ENCODE results near the gene KIF3A.

Gene KIF3A

GRCh38 chr5:132677682-132678400 lies 59.5 kb downstream of the KIF3A start:
- TF ChIP-seq CTCF (conservative IDR thresholded peaks at IDR 0.05; ENCODE audit: control insufficient read depth, insufficient read depth, low read depth, low read length): no peak
- H3K4me3 ChIP-seq (ENCODE audit: control insufficient read depth, low read depth, low read length): no peak overlapping the region
- no peak for DNase-seq (ENCODE audit: low read depth)

GRCh38 chr5:132677191-132677590 lies 60.2 kb downstream of the KIF3A start:
- TF ChIP-seq CTCF (conservative IDR thresholded peaks at IDR 0.05; ENCODE audit: control insufficient read depth, insufficient read depth, low read depth, low read length): peak; percentile 48
- DNase-seq (ENCODE audit: low read depth): peak; percentile 88
- H3K4me3 ChIP-seq (ENCODE audit: control insufficient read depth, low read depth, low read length): no peak overlapping the region

GRCh38 chr5:132675936-132676689 lies 61.2 kb downstream of the KIF3A start:
- no peak overlapping the region for H3K4me3 ChIP-seq (ENCODE audit: control insufficient read depth, low read depth, low read length)
- DNase-seq (ENCODE audit: low read depth): no peak
- no peak for TF ChIP-seq CTCF (conservative IDR thresholded peaks at IDR 0.05; ENCODE audit: control insufficient read depth, insufficient read depth, low read depth, low read length)

DNA sequence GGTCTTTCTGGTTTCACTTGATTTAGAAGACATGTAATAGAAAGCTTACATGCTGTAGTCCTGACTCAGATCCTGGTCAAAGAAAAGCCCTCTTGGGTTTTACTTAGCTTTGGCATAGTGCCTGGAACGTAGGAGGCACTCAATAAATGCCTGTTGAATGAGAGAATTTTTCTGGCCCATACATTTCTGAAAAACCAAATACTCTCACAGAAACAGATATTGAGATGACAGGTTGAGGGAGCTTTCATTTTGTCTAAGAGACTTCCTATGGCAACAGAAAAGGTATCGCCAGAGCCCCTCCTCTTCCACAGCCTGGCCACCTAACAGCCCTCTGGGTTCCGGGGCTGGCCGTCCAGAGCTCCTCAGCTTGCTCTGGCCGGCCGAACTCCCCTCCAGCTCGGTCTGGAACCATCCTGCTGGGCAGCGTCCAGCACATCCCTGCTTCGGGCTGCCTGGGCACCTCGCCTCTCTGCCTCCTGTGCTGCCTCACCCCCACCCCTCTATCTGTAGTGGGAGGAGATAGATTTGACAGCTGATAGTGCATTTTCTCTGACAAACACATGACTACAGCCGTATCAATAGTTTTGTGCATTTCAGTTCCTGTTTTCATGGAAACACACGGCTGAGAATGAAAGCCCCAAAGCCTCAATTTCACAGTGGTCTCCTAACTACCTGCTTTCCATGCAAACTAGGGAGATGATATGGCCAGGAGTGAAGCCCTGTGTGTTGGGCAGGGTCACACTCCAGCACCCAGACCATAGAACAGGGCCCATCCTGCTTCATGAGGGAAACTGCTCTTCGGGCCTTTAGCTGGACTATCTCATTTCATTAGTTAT lies 62.5 kb downstream of the KIF3A start:
- peak overlapping the region; percentile 7 for H3K4me3 ChIP-seq (ENCODE audit: control insufficient read depth, low read depth, low read length)
- DNase-seq (ENCODE audit: low read depth): peak; percentile 96
- TF ChIP-seq CTCF (conservative IDR thresholded peaks at IDR 0.05; ENCODE audit: control insufficient read depth, insufficient read depth, low read depth, low read length): no peak

DNA sequence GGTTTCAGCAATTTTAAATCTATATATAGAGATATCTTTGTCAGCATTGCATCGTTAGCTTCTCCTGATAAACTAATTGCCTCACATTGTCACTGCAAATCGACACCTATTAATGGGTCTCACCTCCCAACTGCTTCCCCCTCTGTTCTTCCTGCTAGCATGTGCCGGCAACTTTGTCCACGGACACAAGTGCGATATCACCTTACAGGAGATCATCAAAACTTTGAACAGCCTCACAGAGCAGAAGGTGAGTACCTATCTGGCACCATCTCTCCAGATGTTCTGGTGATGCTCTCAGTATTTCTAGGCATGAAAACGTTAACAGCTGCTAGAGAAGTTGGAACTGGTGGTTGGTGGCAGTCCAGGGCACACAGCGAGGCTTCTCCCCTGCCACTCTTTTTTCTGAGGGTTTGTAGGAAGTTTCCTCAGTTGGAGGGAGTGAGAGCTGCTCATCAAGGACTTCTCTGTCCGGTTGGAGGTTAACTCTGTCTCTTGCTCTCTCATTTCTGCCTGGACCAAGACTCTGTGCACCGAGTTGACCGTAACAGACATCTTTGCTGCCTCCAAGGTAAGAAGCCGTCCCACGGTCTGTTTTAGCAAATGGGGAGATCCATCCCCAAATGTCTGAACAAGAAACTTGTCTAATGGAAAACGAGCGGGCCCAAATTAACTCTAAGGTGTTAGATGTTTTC lies 63.3 kb downstream of the KIF3A start, which contains the start of gene IL4:
IL4 (plus strand) TSS at position 51 of the 692 bp plus-strand sequence; CDS start at position 113, 62 bp downstream.
- TF ChIP-seq CTCF (conservative IDR thresholded peaks at IDR 0.05; ENCODE audit: control insufficient read depth, insufficient read depth, low read depth, low read length): no peak
- DNase-seq (ENCODE audit: low read depth): no peak
- H3K4me3 ChIP-seq (ENCODE audit: control insufficient read depth, low read depth, low read length): peak within 1 kb of the TSS; percentile 7

- no peak for DNase-seq (ENCODE audit: low read depth)
- no peak for TF ChIP-seq CTCF (conservative IDR thresholded peaks at IDR 0.05; ENCODE audit: control insufficient read depth, insufficient read depth, low read depth, low read length)
- no peak overlapping the region for H3K4me3 ChIP-seq (ENCODE audit: control insufficient read depth, low read depth, low read length)
Measured at GRCh38 chr5:132673488-132673887, 63.9 kb downstream of the KIF3A start.
